NCI-H2171 (cell line): ENCODE measurements around the gene DOK7.
"Not testable (repeated sequence)": the region's sequence is repeated elsewhere in the genome, so short reads cannot be mapped to it uniquely, and the experiment has no call there.

ENCODE experiments used
- DNase-seq: peaks from one replicate; lab custom pipeline; 2025; lab: John Stamatoyannopoulos, UW

Gene DOK7

GRCh38 chr4:3502941-3503936 lies 40.1 kb downstream of the DOK7 start:
- DNase-seq: no peak

GRCh38 chr4:3505231-3505630 lies 42.1 kb downstream of the DOK7 start:
- no peak for DNase-seq

- no peak for DNase-seq
Measured at GRCh38 chr4:3508542-3508941, 45.4 kb downstream of the DOK7 start.

- DNase-seq: no peak
Measured at GRCh38 chr4:3510481-3510880, 47.4 kb downstream of the DOK7 start.

GRCh38 chr4:3511187-3511586 lies 48.1 kb downstream of the DOK7 start:
- DNase-seq: no peak

GRCh38 chr4:3511601-3512000 lies 48.5 kb downstream of the DOK7 start:
- DNase-seq: not testable (repeated sequence)

GRCh38 chr4:3512279-3512678 lies 49.2 kb downstream of the DOK7 start:
- no peak for DNase-seq

- DNase-seq: no peak
Measured at GRCh38 chr4:3512719-3513118, 49.6 kb downstream of the DOK7 start.

GRCh38 chr4:3513807-3514206 lies 50.7 kb downstream of the DOK7 start:
- no peak for DNase-seq

GRCh38 chr4:3514221-3514780 lies 51.2 kb downstream of the DOK7 start:
- DNase-seq: no peak

- DNase-seq: no peak
Measured at GRCh38 chr4:3514806-3515501, 51.8 kb downstream of the DOK7 start.

- no peak for DNase-seq
Measured at GRCh38 chr4:3515646-3516045, 52.5 kb downstream of the DOK7 start.

GRCh38 chr4:3516061-3516835 lies 53.1 kb downstream of the DOK7 start:
- DNase-seq: no peak

GRCh38 chr4:3516836-3517730 lies 54.0 kb downstream of the DOK7 start:
- no peak for DNase-seq

- no peak for DNase-seq
Measured at GRCh38 chr4:3517731-3518510, 54.8 kb downstream of the DOK7 start.

GRCh38 chr4:3518511-3518880 lies 55.4 kb downstream of the DOK7 start:
- DNase-seq: no peak

- no peak for DNase-seq
Measured at GRCh38 chr4:3518941-3519340, 55.8 kb downstream of the DOK7 start.

GRCh38 chr4:3519468-3520264 lies 56.6 kb downstream of the DOK7 start:
- DNase-seq: no peak

- DNase-seq: no peak
Measured at GRCh38 chr4:3520276-3520675, 57.2 kb downstream of the DOK7 start.
